GM18867 (cell line): ENCODE results near the gene LENG9.
"Not testable (repeated sequence)": the region's sequence is repeated elsewhere in the genome, so short reads cannot be mapped to it uniquely, and the experiment has no call there.

Source experiments
- ATAC-seq: cut with Tn5 transposase; IDR thresholded peaks from one replicate; pipeline ENCODE4 v1.9.1; 2021; ENCODE audit warnings: mild to moderate bottlenecking, moderate library complexity; ENCODE audit not compliant: unreplicated experiment

LENG9 gene

GRCh38 chr19:54480051-54480450, 16.5 kb upstream of the LENG9 start:
- ATAC-seq = no peak

GRCh38 chr19:54478677-54479266, 15.2 kb upstream of the LENG9 start:
- no peak for ATAC-seq

GRCh38 chr19:54477650-54478049, 14.1 kb upstream of the LENG9 start:
- no peak for ATAC-seq

GRCh38 chr19:54475706-54476105, 12.1 kb upstream of the LENG9 start:
- ATAC-seq = no peak

- ATAC-seq = no peak
These were observed 10.4 kb upstream of the LENG9 start for GRCh38 chr19:54473892-54474372.

GRCh38 chr19:54473071-54473891, 9.7 kb upstream of the LENG9 start, which contains the start of gene CDC42EP5:
Gene CDC42EP5, minus strand, starts transcription at chr19:54473296. Its CDS starts 7,749 bp downstream, at chr19:54465547.
- ATAC-seq = no peak

- no peak for ATAC-seq
These were observed 7.6 kb upstream of the LENG9 start for GRCh38 chr19:54470991-54471782.

GRCh38 chr19:54470276-54470887, 6.8 kb upstream of the LENG9 start:
- no peak for ATAC-seq

GRCh38 chr19:54469496-54469934, 5.9 kb upstream of the LENG9 start:
- ATAC-seq = no peak

- not testable (repeated sequence) for ATAC-seq
These were observed 2.5 kb upstream of the LENG9 start for GRCh38 chr19:54466110-54466480.

- no peak for ATAC-seq
These were observed 2.0 kb upstream of the LENG9 start for GRCh38 chr19:54465426-54466109.

GRCh38 chr19:54464630-54465425, 1.2 kb upstream of the LENG9 start:
- ATAC-seq = peak; percentile 44

GRCh38 chr19:54464044-54464629, 559 bp upstream of the LENG9 start:
- ATAC-seq = peak; percentile 52

GRCh38 chr19:54462655-54463530, 685 bp downstream of the LENG9 start:
- ATAC-seq = peak; percentile 22

GRCh38 chr19:54462047-54462654, 1.4 kb downstream of the LENG9 start:
- ATAC-seq = no peak

- no peak for ATAC-seq
These were observed 2.0 kb downstream of the LENG9 start for GRCh38 chr19:54461613-54462012.

- ATAC-seq = no peak
These were observed 2.4 kb downstream of the LENG9 start for GRCh38 chr19:54461210-54461609.
